Naive B cell (primary cell): ENCODE results near the gene RPTOR. TPM values are rescaled to one million over a fixed set of nuclear protein-coding genes. Genes with fewer than 3 reads are reported as not detected.

Experiments
- ATAC-seq, 2 donors: fragments of 150-1000 bp; cut with Tn5 transposase; 2 replicates each; pipeline ENCODE4 v1.10.0; 2021; ENCODE audit warnings: low read depth in 2 of 2, mild to moderate bottlenecking in 2 of 2, moderate library complexity in 2 of 2
- DNase-seq: peaks from one replicate; pipeline ENCODE4 v3.0.0; 2022
- H3K27ac Mint-ChIP-seq, 6 donors: one replicate each; pipeline ENCODE4 v1.8.0; 2020 to 2022; ENCODE audit warnings: mild to moderate bottlenecking in 6 of 6, mixed read lengths in 6 of 6, moderate library complexity in 5 of 6, inconsistent platforms in 2 of 6
- H3K27me3 Mint-ChIP-seq, 3 donors: one replicate each; pipeline ENCODE4 v1.8.0; 2021 to 2022; ENCODE audit warnings: mixed read lengths in 3 of 3, mild to moderate bottlenecking in 1 of 3
- H3K36me3 Mint-ChIP-seq, 2 donors: one replicate each; pipeline ENCODE4 v1.8.0; 2020 to 2022; ENCODE audit warnings: mixed read lengths in 2 of 2, inconsistent platforms in 1 of 2, mild to moderate bottlenecking in 1 of 2
- H3K4me1 Mint-ChIP-seq, 3 donors: one replicate each; pipeline ENCODE4 v1.8.0; 2020 to 2022; ENCODE audit warnings: mixed read lengths in 3 of 3, inconsistent platforms in 1 of 3, mild to moderate bottlenecking in 1 of 3, moderate library complexity in 1 of 3
- H3K4me3 Mint-ChIP-seq, 8 donors: one replicate each; pipeline ENCODE4 v1.8.0; 2020 to 2022; ENCODE audit warnings: mild to moderate bottlenecking in 8 of 8, mixed read lengths in 8 of 8, moderate library complexity in 8 of 8, inconsistent platforms in 2 of 8
- H3K9me3 Mint-ChIP-seq, 7 donors: one replicate each; pipeline ENCODE4 v1.8.0; 2020 to 2022; ENCODE audit warnings: mixed read lengths in 7 of 7, mild to moderate bottlenecking in 5 of 7, inconsistent platforms in 2 of 7, moderate library complexity in 1 of 7
- polyA plus RNA-seq, 6 donors: library from polyadenylated mRNA; unstranded; fragments of 300-500 nt; fragmentation: Illumina TruSeq; gene quantifications; one replicate each; pipeline ENCODE4 v1.2.3, GENCODE V29; 2021; ENCODE audit warnings: low read depth in 6 of 6

The RPTOR gene
- polyA plus RNA-seq, 6 donors from 2014 or later: 5.5 to 13.9 (median 9.0) TPM

GRCh38 chr17:80629298-80630028 lies 84.8 kb downstream of the RPTOR start:
- H3K9me3 Mint-ChIP-seq: no peaks in the 10 kb centered on the region
- DNase-seq: no peak
- H3K36me3 Mint-ChIP-seq: peaks cover 4 to 9% of the 10 kb centered on the region in 2 donors
- H3K27me3 Mint-ChIP-seq: no peaks in the 10 kb centered on the region
- H3K4me3 Mint-ChIP-seq: no peak overlapping the region
- H3K4me1 Mint-ChIP-seq: peaks cover 11 to 14% (median 12%) of the 10 kb centered on the region in 3 donors
- no peak for ATAC-seq
- no peak overlapping the region for H3K27ac Mint-ChIP-seq

DNA sequence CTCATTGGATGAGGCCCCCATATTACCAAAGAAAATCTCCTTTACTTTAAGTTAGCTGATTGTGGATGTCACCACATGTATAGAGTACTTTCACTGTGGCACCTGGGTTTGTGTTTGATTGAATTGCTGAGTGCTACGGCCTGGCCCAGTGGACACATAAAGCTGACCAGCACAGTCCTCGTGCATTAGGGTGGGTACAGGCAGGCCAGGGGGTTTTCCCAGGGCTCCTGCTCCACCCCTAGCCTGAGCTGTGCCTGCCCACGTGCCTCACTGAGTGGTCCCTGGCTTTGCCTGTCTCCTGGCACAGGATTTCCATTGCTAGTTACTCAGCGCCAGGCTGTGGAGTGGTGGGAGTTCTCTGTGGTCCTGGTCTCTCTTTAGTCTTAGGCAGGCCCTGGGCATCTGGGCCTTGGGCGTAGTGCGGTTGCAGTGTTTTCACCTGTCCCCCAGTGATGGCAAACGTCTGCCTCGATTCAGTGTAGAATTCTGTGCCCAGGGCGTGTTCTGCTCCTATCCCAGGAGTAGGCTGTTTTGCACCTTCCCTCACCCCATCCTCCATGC lies 86.0 kb downstream of the RPTOR start:
- ATAC-seq (no peak), DNase-seq (no peak)
- Mint-ChIP-seq H3K4me3 (no peak overlapping the region), H3K27me3 (no peaks in the 10 kb centered on the region), H3K4me1 (peaks cover 20 to 23% (median 21%) of the 10 kb centered on the region in 3 donors), H3K9me3 (no peaks in the 10 kb centered on the region), H3K36me3 (peaks cover 4 to 9% of the 10 kb centered on the region in 2 donors), H3K27ac (peak overlapping the region in 2 of 6 donors; percentile 19 to 62)

- H3K27ac Mint-ChIP-seq: peak overlapping the region; percentile 19 to 79 (median 58)
- H3K9me3 Mint-ChIP-seq: no peaks in the 10 kb centered on the region
- no peak overlapping the region for H3K4me3 Mint-ChIP-seq
- no peaks in the 10 kb centered on the region for H3K27me3 Mint-ChIP-seq
- peaks cover 23 to 25% (median 25%) of the 10 kb centered on the region in 3 donors for H3K4me1 Mint-ChIP-seq
- peaks cover 4 to 5% of the 10 kb centered on the region in 2 donors for H3K36me3 Mint-ChIP-seq
- ATAC-seq: no peak
- DNase-seq: no peak
Observed at GRCh38 chr17:80631142-80632045, 86.8 kb downstream of the RPTOR start.

DNA sequence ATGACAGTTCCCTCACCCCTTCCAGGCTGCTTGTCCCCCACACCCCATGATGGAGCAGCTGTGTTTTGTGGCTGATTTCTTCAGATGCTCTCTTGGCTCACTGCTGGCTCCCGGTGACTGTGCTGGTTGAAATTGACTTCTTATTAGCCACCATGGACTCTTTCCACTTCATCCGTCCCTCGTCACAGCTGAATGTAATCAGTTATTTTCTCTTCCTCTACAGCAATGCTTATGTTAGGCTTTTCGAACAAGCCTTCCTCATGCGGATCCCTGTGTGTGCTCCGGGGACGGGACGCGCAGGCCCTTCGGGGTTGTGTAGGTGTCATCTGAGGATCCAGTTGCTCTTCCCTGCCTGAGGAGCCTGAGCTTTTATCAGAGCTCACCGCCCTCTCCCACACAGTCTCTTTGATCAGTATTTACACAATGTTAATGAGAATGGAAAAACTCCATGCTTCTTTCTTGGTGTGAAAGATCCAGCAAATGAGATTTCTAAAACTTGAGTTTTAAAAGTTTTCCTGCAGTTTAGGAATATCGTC lies 87.5 kb downstream of the RPTOR start:
- ATAC-seq (no peak), DNase-seq (no peak)
- H3K4me3 Mint-ChIP-seq: peak overlapping the region in 1 of 8 donors; percentile 9
- no peaks in the 10 kb centered on the region for H3K27me3 Mint-ChIP-seq
- no peaks in the 10 kb centered on the region for H3K9me3 Mint-ChIP-seq
- H3K36me3 Mint-ChIP-seq: no peaks in the 10 kb centered on the region
- H3K27ac Mint-ChIP-seq: peak overlapping the region in 3 of 6 donors; percentile 21 to 90 (median 55)
- H3K4me1 Mint-ChIP-seq: peaks cover 27 to 32% (median 30%) of the 10 kb centered on the region in 3 donors

GRCh38 chr17:80633207-80633606 lies 88.6 kb downstream of the RPTOR start:
- Mint-ChIP-seq H3K27me3 (no peaks in the 10 kb centered on the region), H3K36me3 (peaks cover 0 to 4% of the 10 kb centered on the region in 2 donors), H3K4me3 (no peak overlapping the region), H3K27ac (peak overlapping the region in 4 of 6 donors; percentile 3 to 55 (median 13)), H3K4me1 (peaks cover 29 to 40% (median 36%) of the 10 kb centered on the region in 3 donors), H3K9me3 (no peaks in the 10 kb centered on the region)
- no peak for ATAC-seq
- DNase-seq: no peak

DNA sequence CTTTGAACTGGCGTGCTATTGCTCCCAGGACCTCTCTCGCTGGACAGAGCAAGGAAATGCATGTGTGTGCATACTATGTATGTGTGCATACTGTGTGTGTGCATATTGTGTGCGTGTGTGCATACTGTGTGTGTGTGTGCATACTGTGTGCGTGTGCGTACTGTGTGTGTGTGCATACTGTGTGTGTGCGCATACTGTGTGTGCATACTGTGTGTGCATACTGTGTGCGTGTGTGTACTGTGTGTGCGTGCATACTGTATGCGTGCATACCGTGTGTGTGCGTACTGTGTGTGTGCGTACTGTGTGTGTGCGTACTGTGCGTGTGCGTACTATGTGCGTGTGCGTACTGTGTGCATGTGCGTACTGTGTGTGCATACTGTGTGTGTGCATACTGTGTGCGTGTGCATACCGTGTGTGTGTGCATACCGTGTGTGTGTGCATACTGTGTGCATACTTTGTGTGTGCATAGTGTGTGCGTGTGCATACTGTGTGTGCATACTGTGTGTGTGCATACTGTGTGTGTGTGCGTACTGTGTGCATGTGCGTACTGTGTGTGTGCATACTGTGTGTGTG lies 89.4 kb downstream of the RPTOR start:
- Mint-ChIP-seq H3K4me3 (no peak overlapping the region), H3K27me3 (no peaks in the 10 kb centered on the region), H3K9me3 (no peaks in the 10 kb centered on the region), H3K27ac (peak overlapping the region in 1 of 6 donors; percentile 14), H3K4me1 (peaks cover 29 to 40% (median 36%) of the 10 kb centered on the region in 3 donors), H3K36me3 (peaks cover 0 to 4% of the 10 kb centered on the region in 2 donors)
- DNase-seq (no peak), ATAC-seq (no peak)

DNA sequence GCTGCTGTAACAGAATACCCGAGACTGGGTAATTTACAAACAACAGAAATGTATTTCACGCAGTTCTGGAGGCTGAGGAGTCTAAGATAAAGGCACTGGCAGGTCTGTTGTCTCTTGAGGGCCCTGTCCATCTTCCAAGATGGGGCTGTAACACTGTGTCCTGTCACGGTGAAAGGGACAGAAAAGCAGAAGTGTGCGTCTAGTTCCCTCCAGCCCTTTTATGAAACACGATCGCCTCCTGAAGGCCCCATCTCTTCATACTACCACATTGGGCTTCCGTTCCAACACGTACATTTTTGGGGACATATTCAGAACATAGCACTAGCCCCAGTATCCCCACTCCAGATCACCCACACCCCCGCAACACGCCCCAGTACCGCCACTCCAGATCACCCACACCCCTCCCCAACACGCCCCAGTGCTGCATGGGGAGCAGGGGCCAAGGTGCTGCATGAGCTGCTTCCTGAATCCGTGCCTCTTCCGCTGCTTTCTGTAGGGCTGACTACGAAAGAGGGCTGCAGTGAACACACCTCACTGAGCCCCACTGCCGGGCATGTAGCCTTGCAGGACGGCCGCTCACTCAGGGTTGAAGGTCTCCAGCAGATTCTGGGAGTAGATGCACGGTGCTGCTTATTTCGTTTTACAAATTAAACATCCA lies 91.9 kb downstream of the RPTOR start:
- Mint-ChIP-seq H3K27me3 (no peaks in the 10 kb centered on the region), H3K27ac (peak overlapping the region in 4 of 6 donors; percentile 76 to 91 (median 80)), H3K4me3 (peak overlapping the region in 3 of 8 donors; percentile 48 to 77 (median 69)), H3K4me1 (peaks cover 22 to 44% (median 42%) of the 10 kb centered on the region in 3 donors), H3K9me3 (no peaks in the 10 kb centered on the region), H3K36me3 (peaks cover 0 to 9% of the 10 kb centered on the region in 2 donors)
- peak in 1 of 2 donors; percentile 52 for ATAC-seq
- DNase-seq: no peak

- ATAC-seq (no peak), DNase-seq (no peak)
- Mint-ChIP-seq H3K9me3 (no peaks in the 10 kb centered on the region), H3K4me1 (peaks cover 16 to 40% (median 35%) of the 10 kb centered on the region in 3 donors), H3K27me3 (no peaks in the 10 kb centered on the region), H3K27ac (peak overlapping the region in 1 of 6 donors; percentile 76), H3K36me3 (peaks cover 0 to 9% of the 10 kb centered on the region in 2 donors), H3K4me3 (peak overlapping the region in 1 of 8 donors; percentile 48)
Observed at GRCh38 chr17:80637048-80637781, 92.6 kb downstream of the RPTOR start.

DNA sequence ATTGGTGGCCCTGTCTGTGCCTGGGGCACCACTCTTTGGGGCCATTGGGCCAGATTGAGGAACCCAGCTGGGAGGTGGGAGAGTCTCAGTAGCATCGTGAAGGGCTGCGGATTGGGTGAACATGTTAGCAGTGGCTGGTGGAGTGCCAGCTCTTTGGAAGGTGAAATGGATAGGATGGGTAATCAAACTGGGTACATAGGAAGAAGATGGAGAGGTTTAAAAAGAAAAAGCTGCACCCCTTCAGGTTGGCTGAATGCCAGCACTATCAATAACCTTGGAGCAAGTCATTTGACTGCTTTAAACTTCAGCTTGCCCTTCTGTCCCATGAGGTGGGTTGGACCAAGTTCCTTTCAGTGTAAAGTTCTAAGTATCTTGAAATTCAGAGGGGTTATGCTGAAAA lies 95.0 kb downstream of the RPTOR start:
- ATAC-seq (no peak), DNase-seq (no peak)
- H3K4me3 Mint-ChIP-seq: peak overlapping the region in 1 of 8 donors; percentile 52
- H3K27ac Mint-ChIP-seq: no peak overlapping the region
- peaks cover 15 to 34% (median 32%) of the 10 kb centered on the region in 3 donors for H3K4me1 Mint-ChIP-seq
- peaks cover 0 to 11% of the 10 kb centered on the region in 2 donors for H3K36me3 Mint-ChIP-seq
- H3K27me3 Mint-ChIP-seq: no peaks in the 10 kb centered on the region
- no peaks in the 10 kb centered on the region for H3K9me3 Mint-ChIP-seq

DNA sequence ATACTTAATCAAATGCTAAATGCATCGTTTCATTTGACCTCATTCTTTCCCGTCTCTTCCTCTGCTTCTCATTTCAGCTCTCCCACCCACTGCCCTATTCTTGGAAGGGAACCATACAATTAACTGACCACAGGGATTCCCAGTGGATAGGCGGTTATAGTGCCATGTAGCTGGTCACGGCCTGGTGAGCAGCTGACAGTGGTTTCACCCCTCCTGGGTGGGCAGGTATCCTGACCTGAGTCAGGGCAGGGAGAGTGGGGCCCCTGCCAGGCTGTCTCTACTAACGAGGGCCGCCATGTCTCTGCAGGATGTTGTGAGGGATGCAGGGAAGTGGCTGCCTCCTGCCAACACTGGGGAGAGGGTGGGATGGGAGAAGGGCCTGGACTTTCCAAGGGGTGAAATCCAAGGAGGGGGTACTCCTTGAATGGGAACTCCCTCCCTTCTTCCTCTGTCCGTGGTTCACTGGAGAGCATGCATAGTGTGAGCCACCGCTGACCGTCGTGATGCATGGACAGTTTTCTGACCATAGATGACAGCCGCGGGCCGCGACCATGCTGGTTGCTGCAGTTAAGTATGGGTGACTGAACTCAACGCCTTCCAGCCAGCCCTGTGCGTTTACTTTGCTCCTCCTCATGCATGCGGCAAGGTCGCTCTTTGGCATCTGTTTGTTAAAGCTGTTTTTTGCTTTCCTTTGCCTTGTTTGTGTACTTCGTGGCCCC lies 95.9 kb downstream of the RPTOR start:
- H3K27me3 Mint-ChIP-seq: no peaks in the 10 kb centered on the region
- H3K9me3 Mint-ChIP-seq: no peaks in the 10 kb centered on the region
- peaks cover 8 to 32% (median 28%) of the 10 kb centered on the region in 3 donors for H3K4me1 Mint-ChIP-seq
- no peak overlapping the region for H3K4me3 Mint-ChIP-seq
- peaks cover 0 to 15% of the 10 kb centered on the region in 2 donors for H3K36me3 Mint-ChIP-seq
- peak overlapping the region in 1 of 6 donors; percentile 59 for H3K27ac Mint-ChIP-seq
- no peak for ATAC-seq
- no peak for DNase-seq

DNA sequence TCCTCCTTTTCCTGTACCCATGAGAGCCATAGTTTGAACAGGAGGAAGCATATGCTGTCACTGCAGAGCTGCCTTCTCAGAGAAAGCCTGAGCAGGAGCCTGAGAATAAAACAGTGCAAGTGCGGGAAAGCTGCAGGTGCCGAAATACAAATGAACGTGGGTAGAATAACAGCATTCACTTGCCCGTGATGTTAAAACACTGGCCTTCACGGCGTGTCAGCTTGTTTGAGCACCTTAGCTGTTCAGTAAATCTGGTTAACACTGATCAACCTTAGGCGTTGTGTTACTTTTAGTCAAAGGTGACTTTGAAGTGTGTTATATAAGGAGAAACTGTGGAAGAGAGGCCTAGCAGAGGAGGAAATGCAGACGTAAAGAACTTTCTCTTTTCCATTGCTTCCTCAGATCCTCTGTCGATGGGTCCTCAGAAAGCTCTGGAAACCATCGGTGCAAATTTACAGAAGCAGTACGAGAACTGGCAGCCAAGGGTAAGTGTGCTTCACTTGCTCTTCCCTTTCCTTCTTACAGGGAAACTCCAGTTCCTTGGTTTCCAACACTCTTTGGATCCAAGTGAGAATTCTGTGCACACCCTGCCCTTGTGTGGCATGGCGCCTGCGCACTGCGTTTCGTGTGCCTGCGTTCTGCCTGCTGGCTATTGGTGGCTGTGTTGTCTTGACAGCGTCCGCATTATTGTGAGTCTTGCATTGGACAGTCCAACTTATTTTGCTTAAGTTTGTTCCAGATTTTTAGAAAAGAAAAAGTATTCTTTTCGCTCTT lies 98.9 kb downstream of the RPTOR start:
- peaks cover 0 to 11% of the 10 kb centered on the region in 2 donors for H3K36me3 Mint-ChIP-seq
- H3K27ac Mint-ChIP-seq: peak overlapping the region in 1 of 6 donors; percentile 44
- H3K27me3 Mint-ChIP-seq: no peaks in the 10 kb centered on the region
- peaks cover 8 to 33% (median 17%) of the 10 kb centered on the region in 3 donors for H3K4me1 Mint-ChIP-seq
- H3K9me3 Mint-ChIP-seq: no peaks in the 10 kb centered on the region
- no peak overlapping the region for H3K4me3 Mint-ChIP-seq
- DNase-seq (no peak), ATAC-seq (no peak)
